Activated CD4-positive, alpha-beta T cell treated with anti-CD3 and anti-CD28 coated beads, Interleukin-2, amount 10 ng/mL, durations not matched to agents 7 days and 5 days (primary cell): Measurements from ENCODE around the gene GABBR2. TPM values are rescaled to one million over a fixed set of nuclear protein-coding genes. Genes with fewer than 3 reads are reported as not detected.
A peak's percentile ranks its signal among the peaks of the same experiment; 100 is the strongest.

Experiments
- CTCF ChIA-PET: fragments of 350-600 bp; sonication (Branson Sonifier 250); formaldehyde crosslinking; loops from one replicate; lab custom pipeline; 2021; ENCODE audit warnings: antibody characterized with exemption; lab: Charles Lee
- POLR2A ChIA-PET: fragments of 350-600 bp; sonication (Branson Sonifier 250); formaldehyde crosslinking; loops from one replicate; lab custom pipeline; 2021; ENCODE audit warnings: antibody characterized with exemption; lab: Charles Lee
- DNase-seq: peaks from one replicate; pipeline ENCODE4 v3.0.0-alpha.2; 2020
- H3K27ac Mint-ChIP-seq: one replicate; pipeline ENCODE4 v1.8.0; 2021; ENCODE audit warnings: mild to moderate bottlenecking, moderate library complexity, mixed read lengths
- H3K27me3 Mint-ChIP-seq: one replicate; pipeline ENCODE4 v1.8.0; 2021; ENCODE audit warnings: mixed read lengths
- H3K36me3 Mint-ChIP-seq: one replicate; pipeline ENCODE4 v1.8.0; 2021; ENCODE audit warnings: low read depth, mixed read lengths
- H3K4me1 Mint-ChIP-seq: one replicate; pipeline ENCODE4 v1.8.0; 2021; ENCODE audit warnings: mixed read lengths
- H3K4me3 Mint-ChIP-seq: one replicate; pipeline ENCODE4 v1.8.0; 2021; ENCODE audit warnings: mild to moderate bottlenecking, moderate library complexity, mixed read lengths
- H3K9me3 Mint-ChIP-seq: one replicate; pipeline ENCODE4 v1.8.0; 2021; ENCODE audit warnings: mixed read lengths
- total RNA-seq, 2 experiments: library from RNA; stranded (reverse); gene quantifications; one replicate each; pipeline ENCODE4 v1.2.3, GENCODE V29; 2021

GABBR2 gene
- total RNA-seq, 2 experiments from 2014 or later: not detected

DNA sequence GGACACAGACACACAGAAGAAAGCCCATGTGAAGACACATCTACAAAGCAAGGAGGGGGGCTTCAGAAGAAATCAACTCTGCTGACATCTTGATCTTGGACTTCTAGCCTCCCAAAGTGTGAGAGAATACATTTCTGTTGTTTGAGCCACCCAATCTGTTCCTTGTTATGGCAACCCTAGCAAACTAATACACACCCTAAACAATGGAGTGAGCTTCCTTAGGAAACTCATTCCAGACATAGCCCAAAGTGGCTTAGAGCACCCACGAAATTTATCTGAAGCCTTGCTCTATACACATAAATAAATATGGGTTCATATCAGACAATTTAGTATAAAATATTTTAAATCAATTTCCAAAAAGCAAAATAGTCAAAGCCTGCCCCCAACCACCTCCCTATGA lies 445.7 kb downstream of the GABBR2 start:
- ChIA-PET POLR2A (no interaction called here), CTCF (interaction anchor here (0.6 to 1.6 kb wide), 3 partner anchors 13 to 361 kb away, joined by 3 to 4 read pairs (median 3); no protein-coding TSS in a partner anchor)
- DNase-seq: no peak
- H3K27me3 Mint-ChIP-seq: peaks cover 4% of the 10 kb centered on the region
- H3K4me1 Mint-ChIP-seq: peaks cover 1% of the 10 kb centered on the region
- H3K36me3 Mint-ChIP-seq: no peaks in the 10 kb centered on the region
- H3K9me3 Mint-ChIP-seq: no peaks in the 10 kb centered on the region
- H3K4me3 Mint-ChIP-seq: no peak overlapping the region
- H3K27ac Mint-ChIP-seq: no peak overlapping the region

GRCh38 chr9:98262056-98262455 lies 446.7 kb downstream of the GABBR2 start:
- Mint-ChIP-seq H3K27me3 (peaks cover 4% of the 10 kb centered on the region), H3K4me1 (peaks cover 4% of the 10 kb centered on the region), H3K4me3 (no peak overlapping the region), H3K27ac (no peak overlapping the region), H3K36me3 (no peaks in the 10 kb centered on the region), H3K9me3 (no peaks in the 10 kb centered on the region)
- POLR2A ChIA-PET: no interaction called here
- no peak for DNase-seq
- CTCF ChIA-PET: no interaction called here

- Mint-ChIP-seq H3K27ac (no peak overlapping the region), H3K4me1 (peaks cover 9% of the 10 kb centered on the region), H3K4me3 (no peak overlapping the region), H3K36me3 (no peaks in the 10 kb centered on the region), H3K27me3 (peaks cover 4% of the 10 kb centered on the region), H3K9me3 (no peaks in the 10 kb centered on the region)
- CTCF ChIA-PET: no interaction called here
- no peak for DNase-seq
- POLR2A ChIA-PET: no interaction called here
Observed at GRCh38 chr9:98260635-98261034, 448.1 kb downstream of the GABBR2 start.

- H3K27me3 Mint-ChIP-seq: no peaks in the 10 kb centered on the region
- no peak overlapping the region for H3K27ac Mint-ChIP-seq
- peaks cover 12% of the 10 kb centered on the region for H3K4me1 Mint-ChIP-seq
- ChIA-PET CTCF (interaction anchor here (0.7 to 1.5 kb wide), 4 partner anchors 35 to 364 kb away, joined by 3 to 5 read pairs (median 3); no protein-coding TSS in a partner anchor), POLR2A (no interaction called here)
- H3K36me3 Mint-ChIP-seq: no peaks in the 10 kb centered on the region
- no peak overlapping the region for H3K4me3 Mint-ChIP-seq
- no peak for DNase-seq
- H3K9me3 Mint-ChIP-seq: no peaks in the 10 kb centered on the region
Observed at GRCh38 chr9:98259791-98260190, 448.9 kb downstream of the GABBR2 start.

DNA sequence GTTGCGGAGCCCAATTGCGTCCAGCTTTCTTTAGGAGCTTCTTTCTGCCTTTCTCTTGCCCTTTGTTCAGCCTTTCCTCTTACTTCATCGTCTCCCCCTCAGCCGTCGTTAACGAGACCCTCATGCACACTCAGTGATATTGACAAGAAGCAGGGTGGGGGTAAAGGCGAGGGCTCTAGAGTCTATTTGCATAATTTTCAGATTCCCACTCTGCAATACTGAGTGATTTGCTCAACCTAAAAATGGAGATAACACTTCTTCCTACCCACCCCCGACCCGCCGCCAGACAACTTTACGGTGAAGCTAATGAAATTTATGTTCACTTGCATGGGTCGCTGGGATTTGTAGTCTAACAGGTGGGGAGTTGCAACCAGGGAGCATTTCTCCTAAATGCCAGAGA lies 452.0 kb downstream of the GABBR2 start:
- Mint-ChIP-seq H3K36me3 (no peaks in the 10 kb centered on the region), H3K4me1 (peaks cover 35% of the 10 kb centered on the region), H3K27me3 (no peaks in the 10 kb centered on the region), H3K27ac (peak overlapping the region; percentile 98), H3K4me3 (peak overlapping the region; percentile 90), H3K9me3 (no peaks in the 10 kb centered on the region)
- CTCF ChIA-PET: interaction anchor here (0.6 to 4.1 kb wide), 14 partner anchors 15 to 642 kb away, joined by 3 to 18 read pairs (median 4); partner anchors contain the start of genes ANP32B, TRIM14 and TRMO
- DNase-seq: peak; percentile 57
- POLR2A ChIA-PET: interaction anchor here (0.6 to 0.7 kb wide), 6 partner anchors 155 to 336 kb away, joined by 3 to 8 read pairs (median 4); partner anchors contain the start of gene TRMO

DNA sequence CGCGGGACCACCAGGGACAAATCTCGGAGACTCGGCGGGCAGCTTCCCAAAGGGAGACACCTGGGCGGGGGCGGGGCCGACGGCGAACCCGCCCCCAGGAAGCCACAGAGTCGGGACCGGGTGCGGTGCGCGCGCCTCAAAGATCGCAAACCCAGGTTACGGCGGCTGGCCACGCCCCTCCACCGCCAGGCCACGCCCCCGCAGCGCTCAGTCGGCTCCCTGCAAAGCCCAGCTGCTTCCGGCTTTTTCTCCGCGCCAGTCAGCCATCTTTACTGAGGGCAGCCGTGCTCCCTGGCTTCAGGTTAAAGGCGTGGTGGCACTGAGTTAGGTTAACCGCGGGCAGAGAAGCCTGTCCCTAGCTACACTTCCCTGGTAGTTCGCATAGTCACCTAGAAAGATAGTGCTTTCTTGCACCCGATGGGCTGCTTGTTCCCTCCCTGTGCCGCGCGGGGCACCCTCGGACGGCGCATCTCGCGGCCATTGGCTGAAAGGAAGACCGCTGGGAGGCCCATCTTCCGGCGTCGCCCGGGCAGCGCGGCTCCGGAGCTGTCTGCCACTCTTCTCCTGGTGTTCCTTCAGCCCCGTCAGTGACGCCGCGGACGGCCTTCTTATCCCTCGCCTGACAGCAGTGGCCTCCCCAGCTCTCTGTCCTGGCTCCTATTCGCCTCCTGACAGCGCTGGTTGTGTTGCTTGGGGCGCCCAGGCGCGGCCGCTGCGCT lies 453.0 kb downstream of the GABBR2 start, which contains the start of gene TBC1D2:
TBC1D2 (minus strand) TSS at position 72 of the 719 bp plus-strand sequence. CDS start 108 bp downstream, outside the sequence.
- POLR2A ChIA-PET: interaction anchor here (0.5 to 0.9 kb wide), 2 partner anchors 21 to 166 kb away, joined by 3 to 4 read pairs; no protein-coding TSS in a partner anchor
- Mint-ChIP-seq H3K9me3 (no peaks in the 10 kb centered on the region), H3K36me3 (peaks cover 2% of the 10 kb centered on the region), H3K4me3 (peak within 1 kb of the TSS; percentile 90), H3K4me1 (peaks cover 33% of the 10 kb centered on the region), H3K27me3 (no peaks in the 10 kb centered on the region), H3K27ac (peak within 1 kb of the TSS; percentile 98)
- DNase-seq: peak; percentile 97
- CTCF ChIA-PET: interaction anchor here (0.7 to 4.1 kb wide), 16 partner anchors 14 to 782 kb away, joined by 3 to 18 read pairs (median 4); partner anchors contain the start of genes ANP32B, CORO2A, TRIM14 and TRMO

DNA sequence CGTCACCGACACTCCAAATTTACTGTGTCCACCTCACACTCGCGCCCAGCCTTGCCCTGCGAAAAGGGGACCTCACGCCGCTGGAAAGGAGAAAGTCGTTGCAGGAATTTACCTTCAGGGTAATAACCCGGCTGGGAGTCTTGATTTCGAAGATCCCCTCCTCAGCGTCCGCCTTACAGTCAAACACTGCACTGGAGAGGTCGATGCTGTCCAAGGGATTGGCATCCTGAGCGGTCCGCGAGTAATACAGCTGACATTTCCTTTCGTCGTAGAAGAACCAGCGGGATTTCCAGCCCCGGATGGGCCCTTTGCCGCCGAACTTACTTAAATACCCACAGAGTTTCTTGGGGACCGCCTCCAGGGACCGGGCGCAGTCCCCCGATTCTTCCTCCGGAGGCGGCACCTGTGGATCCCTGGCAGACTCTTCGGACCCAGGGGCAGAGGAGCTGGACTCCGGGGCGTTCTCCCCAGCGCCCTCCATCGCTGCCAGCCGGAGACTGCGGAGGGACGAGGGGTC lies 453.6 kb downstream of the GABBR2 start:
- DNase-seq: no peak
- POLR2A ChIA-PET: interaction anchor here (0.5 to 0.9 kb wide), 4 partner anchors 20 to 186 kb away, joined by 3 to 5 read pairs (median 4); no protein-coding TSS in a partner anchor
- Mint-ChIP-seq H3K27me3 (no peaks in the 10 kb centered on the region), H3K27ac (peak overlapping the region; percentile 98), H3K4me1 (peaks cover 35% of the 10 kb centered on the region), H3K4me3 (peak overlapping the region; percentile 90), H3K9me3 (no peaks in the 10 kb centered on the region), H3K36me3 (peaks cover 4% of the 10 kb centered on the region)
- CTCF ChIA-PET: interaction anchor here (0.7 to 4.1 kb wide), 13 partner anchors 14 to 783 kb away, joined by 3 to 18 read pairs (median 5); partner anchors contain the start of genes ANP32B, CORO2A, TRIM14 and TRMO

DNA sequence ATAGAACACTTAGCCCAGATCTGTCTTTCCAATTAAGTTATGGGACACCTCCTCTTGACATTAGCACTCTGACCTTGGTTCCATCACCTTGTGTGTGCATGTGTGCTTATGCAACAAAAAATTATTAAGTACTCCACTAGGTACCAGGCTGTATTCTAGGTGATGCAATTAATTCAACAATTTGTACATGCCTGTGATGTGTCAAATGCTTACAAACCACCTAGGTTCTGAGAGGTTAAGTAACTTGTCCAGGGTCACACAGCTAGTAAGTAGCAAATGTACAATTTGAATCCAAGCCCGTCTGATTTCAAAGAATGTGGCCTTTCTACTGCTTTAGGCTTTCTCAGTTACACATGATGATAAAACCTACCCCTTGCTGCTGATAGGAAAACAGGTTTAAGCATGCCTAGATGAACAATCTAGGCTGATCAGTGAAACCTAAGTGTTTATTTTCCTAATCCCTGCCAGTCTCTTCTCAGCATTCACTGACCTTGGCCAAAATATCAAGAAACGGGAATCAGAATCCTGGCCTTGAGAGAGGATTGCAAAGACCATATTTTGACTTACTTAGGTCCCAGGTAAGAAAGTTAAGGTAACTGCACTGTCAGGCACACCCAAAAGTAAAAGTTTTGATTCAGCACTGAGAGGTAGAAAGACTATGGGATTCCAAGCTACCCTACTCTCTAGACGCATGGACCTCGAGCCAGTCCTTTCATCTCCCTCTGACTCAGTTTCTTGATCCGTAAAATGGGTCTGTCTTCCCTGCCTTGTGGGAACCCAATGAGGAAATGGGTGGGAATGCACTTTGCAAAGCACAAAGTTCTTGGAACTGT lies 454.3 kb downstream of the GABBR2 start:
- Mint-ChIP-seq H3K36me3 (peaks cover 9% of the 10 kb centered on the region), H3K9me3 (no peaks in the 10 kb centered on the region), H3K4me1 (peaks cover 39% of the 10 kb centered on the region), H3K4me3 (peak overlapping the region; percentile 90), H3K27me3 (no peaks in the 10 kb centered on the region), H3K27ac (peak overlapping the region; percentile 98)
- ChIA-PET POLR2A (interaction anchor here (0.5 to 0.6 kb wide), 2 partner anchors 172 to 186 kb away, joined by 3 to 5 read pairs; no protein-coding TSS in a partner anchor), CTCF (interaction anchor here (1.2 to 4.1 kb wide), 7 partner anchors 13 to 331 kb away, joined by 4 to 18 read pairs (median 5); partner anchors contain the start of genes ANP32B, TRIM14 and TRMO)
- DNase-seq: no peak

GRCh38 chr9:98253565-98253964 lies 455.2 kb downstream of the GABBR2 start:
- Mint-ChIP-seq H3K27ac (no peak overlapping the region), H3K9me3 (no peaks in the 10 kb centered on the region)
- POLR2A ChIA-PET: no interaction called here

GRCh38 chr9:98251551-98251950 lies 457.2 kb downstream of the GABBR2 start:
- peaks cover 12% of the 10 kb centered on the region for H3K36me3 Mint-ChIP-seq
- POLR2A ChIA-PET: interaction anchor here (0.6 kb wide), 1 partner anchor 614 kb away, joined by 3 read pairs; no protein-coding TSS in a partner anchor
- no peaks in the 10 kb centered on the region for H3K27me3 Mint-ChIP-seq
- H3K4me1 Mint-ChIP-seq: peaks cover 52% of the 10 kb centered on the region
- H3K9me3 Mint-ChIP-seq: no peaks in the 10 kb centered on the region
- DNase-seq: no peak
- no peak overlapping the region for H3K27ac Mint-ChIP-seq
- CTCF ChIA-PET: interaction anchor here (0.6 kb wide), 1 partner anchor 523 kb away, joined by 3 read pairs; no protein-coding TSS in a partner anchor
- H3K4me3 Mint-ChIP-seq: no peak overlapping the region

More at GRCh38 chr9:98253565-98253964, 455.2 kb downstream of the GABBR2 start:
- Mint-ChIP-seq H3K4me1 (peaks cover 48% of the 10 kb centered on the region), H3K4me3 (no peak overlapping the region), H3K36me3 (peaks cover 11% of the 10 kb centered on the region), H3K27me3 (no peaks in the 10 kb centered on the region)
- DNase-seq: no peak
- CTCF ChIA-PET: interaction anchor here (1.0 to 4.1 kb wide), 3 partner anchors 32 to 135 kb away, joined by 3 to 18 read pairs (median 3); partner anchors contain the start of gene TRIM14

DNA sequence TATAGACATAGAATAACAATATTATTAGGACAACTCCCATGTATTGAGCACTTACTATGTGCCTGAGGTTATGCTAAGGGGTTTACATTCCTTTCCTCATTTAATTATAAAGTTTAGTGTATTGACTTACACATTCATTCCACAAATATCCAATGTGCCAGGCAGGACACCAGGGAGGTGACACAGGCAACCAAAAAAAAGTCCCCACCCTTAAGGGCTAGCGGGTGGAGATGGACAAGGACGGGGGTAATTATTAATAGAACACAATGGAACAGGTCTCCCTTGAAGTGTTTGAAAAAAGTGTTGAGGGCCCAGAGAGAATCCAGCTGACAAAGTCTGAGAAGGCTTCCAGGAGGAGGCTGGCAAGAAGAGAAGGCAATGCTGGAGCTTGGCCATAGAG lies 459.0 kb downstream of the GABBR2 start:
- DNase-seq: no peak
- Mint-ChIP-seq H3K36me3 (peaks cover 12% of the 10 kb centered on the region), H3K9me3 (no peaks in the 10 kb centered on the region), H3K27me3 (no peaks in the 10 kb centered on the region), H3K4me1 (peaks cover 50% of the 10 kb centered on the region), H3K27ac (no peak overlapping the region), H3K4me3 (no peak overlapping the region)
- ChIA-PET POLR2A (no interaction called here), CTCF (interaction anchor here (1.6 kb wide), 1 partner anchor 15 kb away, joined by 4 read pairs; no protein-coding TSS in a partner anchor)
